ENCODE results near the gene XRCC3.

- TF ChIP-seq CTCF (IDR thresholded peaks at IDR 0.05; ENCODE audit: poor library complexity) (no peak), EZH2phosphoT487 (IDR thresholded peaks at IDR 0.05; ENCODE audit: low read depth, severe bottlenecking, unreplicated experiment) (no peak)
Measured at GRCh38 chr14:103685276-103686211, 29.7 kb downstream of the XRCC3 start.
